GM23338 (cell line): ENCODE results near the gene C2CD2L. TPM values are rescaled to one million over a fixed set of nuclear protein-coding genes. Genes with fewer than 3 reads are reported as not detected.

Source experiments
- ATAC-seq: fragments of 200-7000 bp; cut with Tn5 transposase; 3 replicates; pipeline ENCODE4 v1.9.1; 2020
- DNase-seq: peaks from one replicate; pipeline ENCODE4 v3.0.0-alpha.2; 2015; ENCODE audit warnings: low spot score
- H2AFZ ChIP-seq: fragments of 200-600 bp; sonication (generic); 2 replicates; pipeline ENCODE4 v1.8.0; 2016; ENCODE audit warnings: antibody characterized with exemption, mild to moderate bottlenecking, moderate library complexity
- H3F3A ChIP-seq: fragments of 200-600 bp; sonication (generic); replicated peaks from 2 replicates; pipeline ENCODE4 v1.8.0; 2017; ENCODE audit warnings: antibody characterized with exemption, mixed run types, low read depth
- H3K27ac ChIP-seq: fragments of 200-600 bp; sonication (generic); 2 replicates; pipeline ENCODE4 v1.6.1; 2016; ENCODE audit warnings: low read depth
- H3K27me3 ChIP-seq: fragments of 200-600 bp; sonication (generic); 2 replicates; pipeline ENCODE4 v1.8.0; 2016; ENCODE audit warnings: mild to moderate bottlenecking, mixed run types, moderate library complexity; ENCODE audit not compliant: insufficient read depth
- H3K36me3 ChIP-seq: fragments of 200-600 bp; sonication (generic); 2 replicates; pipeline ENCODE4 v1.8.0; 2016; ENCODE audit warnings: mild to moderate bottlenecking; ENCODE audit not compliant: insufficient read depth
- H3K4me1 ChIP-seq: fragments of 200-600 bp; sonication (generic); 2 replicates; pipeline ENCODE4 v1.8.0; 2016; ENCODE audit warnings: mild to moderate bottlenecking, moderate library complexity; ENCODE audit not compliant: insufficient read depth
- H3K4me2 ChIP-seq: fragments of 200-600 bp; sonication (generic); 2 replicates; pipeline ENCODE4 v1.7.1; 2017; ENCODE audit warnings: mixed run types
- H3K4me3 ChIP-seq: fragments of 200-600 bp; sonication (generic); 2 replicates; pipeline ENCODE4 v1.6.1; 2016; ENCODE audit warnings: mixed run types
- H3K79me2 ChIP-seq: fragments of 200-600 bp; sonication (generic); replicated peaks from 2 replicates; pipeline ENCODE4 v1.8.0; 2017; ENCODE audit warnings: mild to moderate bottlenecking; ENCODE audit not compliant: insufficient read depth
- H3K9me2 ChIP-seq: fragments of 200-600 bp; sonication (generic); 2 replicates; pipeline ENCODE4 v1.8.0; 2017; ENCODE audit not compliant: insufficient read depth
- H4K20me1 ChIP-seq: fragments of 200-600 bp; sonication (generic); replicated peaks from 2 replicates; pipeline ENCODE4 v1.8.0; 2017; ENCODE audit warnings: mild to moderate bottlenecking; ENCODE audit not compliant: insufficient read depth
- H3K27ac Mint-ChIP-seq: 2 replicates; pipeline ENCODE4 v1.8.0; 2020; ENCODE audit warnings: inconsistent platforms, mild to moderate bottlenecking, moderate library complexity, mixed read lengths
- H3K27me3 Mint-ChIP-seq: 3 replicates; pipeline ENCODE4 v1.8.0; 2022; ENCODE audit warnings: low read depth, mild to moderate bottlenecking, moderate library complexity, mixed read lengths, inconsistent platforms; ENCODE audit not compliant: insufficient read depth, poor library complexity
- H3K36me3 Mint-ChIP-seq: 3 replicates; pipeline ENCODE4 v1.8.0; 2021; ENCODE audit warnings: low read depth, mild to moderate bottlenecking, inconsistent platforms, moderate library complexity, mixed read lengths
- H3K4me1 Mint-ChIP-seq: 3 replicates; pipeline ENCODE4 v1.8.0; 2020; ENCODE audit warnings: mild to moderate bottlenecking, inconsistent platforms, mixed read lengths
- H3K4me3 Mint-ChIP-seq: 3 replicates; pipeline ENCODE4 v1.8.0; 2021; ENCODE audit warnings: moderate library complexity, mild to moderate bottlenecking, inconsistent platforms, mixed read lengths
- H3K9me3 Mint-ChIP-seq: 3 replicates; pipeline ENCODE4 v1.8.0; 2020; ENCODE audit warnings: moderate library complexity, mild to moderate bottlenecking, inconsistent platforms, mixed read lengths
- CREB1 ChIP-seq: fragments of 250-450 bp; sonication (Bioruptor Pico); IDR thresholded peaks from 2 replicates; pipeline ENCODE4 v1.5.0; 2020; ENCODE audit warnings: low read depth, mild to moderate bottlenecking, moderate library complexity
- ETS1 ChIP-seq: IDR thresholded peaks from 2 replicates; pipeline ENCODE4 v1.6.1; 2016; ENCODE audit warnings: antibody characterized with exemption
- EZH2 ChIP-seq: fragments of 200-600 bp; sonication (generic); IDR thresholded peaks from one replicate; pipeline ENCODE4 v1.8.0; 2017; ENCODE audit warnings: antibody characterized with exemption, mild to moderate bottlenecking, low read depth; ENCODE audit not compliant: unreplicated experiment
- EZH2phosphoT487 ChIP-seq: fragments of 200-600 bp; sonication (generic); IDR thresholded peaks from one replicate; pipeline ENCODE4 v1.8.1; 2018; ENCODE audit warnings: antibody characterized with exemption; ENCODE audit not compliant: unreplicated experiment
- JUNB ChIP-seq: IDR thresholded peaks from one replicate; pipeline ENCODE4 v1.6.1; 2016; ENCODE audit warnings: antibody characterized with exemption; ENCODE audit not compliant: unreplicated experiment
- NANOG ChIP-seq: IDR thresholded peaks from 2 replicates; pipeline ENCODE4 v1.6.1; 2016; ENCODE audit warnings: antibody characterized with exemption, borderline replicate concordance
- POLR2AphosphoS5 ChIP-seq: IDR thresholded peaks from 2 replicates; pipeline ENCODE4 v1.6.1; 2016; ENCODE audit warnings: antibody characterized with exemption, low read depth
- STAT1 ChIP-seq: IDR thresholded peaks from one replicate; pipeline ENCODE4 v1.6.1; 2016; ENCODE audit warnings: antibody characterized with exemption; ENCODE audit not compliant: unreplicated experiment
- ZNF114 ChIP-seq: fragments of 250-450 bp; sonication (Bioruptor Pico); IDR thresholded peaks from 2 replicates; pipeline ENCODE4 v1.5.0; 2020; ENCODE audit warnings: mild to moderate bottlenecking, moderate library complexity
- ZNF331 ChIP-seq: fragments of 250-450 bp; sonication (Bioruptor Pico); IDR thresholded peaks from 2 replicates; pipeline ENCODE4 v1.5.0; 2020; ENCODE audit warnings: low read depth, mild to moderate bottlenecking, moderate library complexity
- ZNF462 ChIP-seq: fragments of 250-450 bp; sonication (Bioruptor Pico); IDR thresholded peaks from 2 replicates; pipeline ENCODE4 v1.5.0; 2020; ENCODE audit warnings: mild to moderate bottlenecking, moderate library complexity
- polyA plus RNA-seq: library from polyadenylated mRNA; unstranded; fragments of >200 nt; fragmentation: Nextera tagmentation; extraction: Ambion mirVana; gene quantifications from 2 replicates; pipeline ENCODE4 v1.2.1, GENCODE V29; 2016
- total RNA-seq: library from RNA; depleted of rRNA; stranded (reverse); fragments of >200 nt; shearing (Covaris generic); gene quantifications from 2 replicates; pipeline ENCODE4 v1.2.3, GENCODE V29; 2014
- TF ChIP-seq, protein P1 (sequence below): IDR thresholded peaks from one replicate; pipeline ENCODE4 v1.6.1; 2018; ENCODE audit warnings: antibody characterized with exemption; ENCODE audit not compliant: unreplicated experiment
- TF ChIP-seq, protein P2 (sequence below), 2 experiments: fragments of 200-600 bp in 1 of 2; sonication (generic) in 1 of 2; conservative IDR thresholded peaks; 2 replicates each; pipeline versions ENCODE4 v1.5.1 to v1.6.1; 2016 to 2017; ENCODE audit warnings: antibody characterized with exemption in 2 of 2, low read depth in 2 of 2, mild to moderate bottlenecking in 2 of 2, moderate library complexity in 1 of 2

Gene C2CD2L
- total and polyA plus RNA-seq, 2 experiments from 2014 or later: 1.4 to 4.4 TPM

DNA sequence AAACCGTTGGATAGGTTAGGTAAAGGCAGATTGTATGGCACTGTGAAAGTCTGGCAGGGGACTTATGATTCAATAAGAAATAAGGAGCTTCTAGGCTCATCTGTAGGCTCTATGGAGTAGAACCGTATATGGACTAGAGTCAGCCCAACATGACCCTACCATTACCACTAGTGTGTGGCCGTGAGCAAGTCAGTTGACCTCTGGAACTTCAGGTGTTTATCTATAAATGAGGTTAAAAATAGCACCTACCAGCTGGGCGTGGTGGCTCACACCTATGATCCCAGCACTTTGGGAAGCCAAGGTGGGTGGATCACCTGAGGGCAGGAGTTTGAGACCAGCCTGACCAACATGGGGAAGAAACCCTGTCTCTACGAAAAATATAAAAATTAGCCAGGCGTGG lies 18.7 kb downstream of the C2CD2L start:
- TF ChIP-seq EZH2 (no peak), POLR2AphosphoS5 (no peak), ETS1 (no peak), NANOG (no peak), STAT1 (no peak), CREB1 (CRISPR knock-in tag) (no peak), EZH2phosphoT487 (no peak), ZNF331 (CRISPR knock-in tag) (no peak), ZNF114 (CRISPR knock-in tag) (no peak), JUNB (no peak), ZNF462 (CRISPR knock-in tag) (no peak)
- TF ChIP-seq, protein P1, sequence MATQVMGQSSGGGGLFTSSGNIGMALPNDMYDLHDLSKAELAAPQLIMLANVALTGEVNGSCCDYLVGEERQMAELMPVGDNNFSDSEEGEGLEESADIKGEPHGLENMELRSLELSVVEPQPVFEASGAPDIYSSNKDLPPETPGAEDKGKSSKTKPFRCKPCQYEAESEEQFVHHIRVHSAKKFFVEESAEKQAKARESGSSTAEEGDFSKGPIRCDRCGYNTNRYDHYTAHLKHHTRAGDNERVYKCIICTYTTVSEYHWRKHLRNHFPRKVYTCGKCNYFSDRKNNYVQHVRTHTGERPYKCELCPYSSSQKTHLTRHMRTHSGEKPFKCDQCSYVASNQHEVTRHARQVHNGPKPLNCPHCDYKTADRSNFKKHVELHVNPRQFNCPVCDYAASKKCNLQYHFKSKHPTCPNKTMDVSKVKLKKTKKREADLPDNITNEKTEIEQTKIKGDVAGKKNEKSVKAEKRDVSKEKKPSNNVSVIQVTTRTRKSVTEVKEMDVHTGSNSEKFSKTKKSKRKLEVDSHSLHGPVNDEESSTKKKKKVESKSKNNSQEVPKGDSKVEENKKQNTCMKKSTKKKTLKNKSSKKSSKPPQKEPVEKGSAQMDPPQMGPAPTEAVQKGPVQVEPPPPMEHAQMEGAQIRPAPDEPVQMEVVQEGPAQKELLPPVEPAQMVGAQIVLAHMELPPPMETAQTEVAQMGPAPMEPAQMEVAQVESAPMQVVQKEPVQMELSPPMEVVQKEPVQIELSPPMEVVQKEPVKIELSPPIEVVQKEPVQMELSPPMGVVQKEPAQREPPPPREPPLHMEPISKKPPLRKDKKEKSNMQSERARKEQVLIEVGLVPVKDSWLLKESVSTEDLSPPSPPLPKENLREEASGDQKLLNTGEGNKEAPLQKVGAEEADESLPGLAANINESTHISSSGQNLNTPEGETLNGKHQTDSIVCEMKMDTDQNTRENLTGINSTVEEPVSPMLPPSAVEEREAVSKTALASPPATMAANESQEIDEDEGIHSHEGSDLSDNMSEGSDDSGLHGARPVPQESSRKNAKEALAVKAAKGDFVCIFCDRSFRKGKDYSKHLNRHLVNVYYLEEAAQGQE: no peak
- TF ChIP-seq, protein P2, sequence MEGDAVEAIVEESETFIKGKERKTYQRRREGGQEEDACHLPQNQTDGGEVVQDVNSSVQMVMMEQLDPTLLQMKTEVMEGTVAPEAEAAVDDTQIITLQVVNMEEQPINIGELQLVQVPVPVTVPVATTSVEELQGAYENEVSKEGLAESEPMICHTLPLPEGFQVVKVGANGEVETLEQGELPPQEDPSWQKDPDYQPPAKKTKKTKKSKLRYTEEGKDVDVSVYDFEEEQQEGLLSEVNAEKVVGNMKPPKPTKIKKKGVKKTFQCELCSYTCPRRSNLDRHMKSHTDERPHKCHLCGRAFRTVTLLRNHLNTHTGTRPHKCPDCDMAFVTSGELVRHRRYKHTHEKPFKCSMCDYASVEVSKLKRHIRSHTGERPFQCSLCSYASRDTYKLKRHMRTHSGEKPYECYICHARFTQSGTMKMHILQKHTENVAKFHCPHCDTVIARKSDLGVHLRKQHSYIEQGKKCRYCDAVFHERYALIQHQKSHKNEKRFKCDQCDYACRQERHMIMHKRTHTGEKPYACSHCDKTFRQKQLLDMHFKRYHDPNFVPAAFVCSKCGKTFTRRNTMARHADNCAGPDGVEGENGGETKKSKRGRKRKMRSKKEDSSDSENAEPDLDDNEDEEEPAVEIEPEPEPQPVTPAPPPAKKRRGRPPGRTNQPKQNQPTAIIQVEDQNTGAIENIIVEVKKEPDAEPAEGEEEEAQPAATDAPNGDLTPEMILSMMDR (conservative IDR thresholded peaks at IDR 0.05; ENCODE audit: low read depth in 2 of 2): no peak
- peak overlapping the region; percentile 55; the same call in 1 of the 2 replicates for H3K27ac ChIP-seq
- H3K36me3 Mint-ChIP-seq: peaks cover 28% of the 10 kb centered on the region
- H3K27ac Mint-ChIP-seq: no peak overlapping the region
- peaks cover 13% of the 10 kb centered on the region; the same call in 1 of the 2 replicates for H3K36me3 ChIP-seq
- H3K4me2 ChIP-seq: no peak overlapping the region
- no peak overlapping the region for H3K4me3 ChIP-seq
- H3K4me1 ChIP-seq: peaks cover 7% of the 10 kb centered on the region; the same call in 1 of the 2 replicates
- no peaks in the 10 kb centered on the region for H3K9me2 ChIP-seq
- H3K79me2 ChIP-seq: peaks cover 31% of the 10 kb centered on the region
- peaks cover 14% of the 10 kb centered on the region for H3K4me1 Mint-ChIP-seq
- H3K9me3 Mint-ChIP-seq: no peaks in the 10 kb centered on the region
- no peak overlapping the region for H2AFZ ChIP-seq
- ATAC-seq (no peak), DNase-seq (no peak)
- H3K4me3 Mint-ChIP-seq: no peak overlapping the region
- peaks cover 11% of the 10 kb centered on the region; the same call in 1 of the 2 replicates for H3F3A ChIP-seq
- H3K27me3 ChIP-seq: no peaks in the 10 kb centered on the region
- peaks cover 17% of the 10 kb centered on the region; the same call in 1 of the 2 replicates for H4K20me1 ChIP-seq
- H3K27me3 Mint-ChIP-seq: peaks cover 9% of the 10 kb centered on the region
